ENCODE measurements around the gene CILP2.
A peak's percentile ranks its signal among the peaks of the same experiment; 100 is the strongest.

Gene CILP2, protein sequence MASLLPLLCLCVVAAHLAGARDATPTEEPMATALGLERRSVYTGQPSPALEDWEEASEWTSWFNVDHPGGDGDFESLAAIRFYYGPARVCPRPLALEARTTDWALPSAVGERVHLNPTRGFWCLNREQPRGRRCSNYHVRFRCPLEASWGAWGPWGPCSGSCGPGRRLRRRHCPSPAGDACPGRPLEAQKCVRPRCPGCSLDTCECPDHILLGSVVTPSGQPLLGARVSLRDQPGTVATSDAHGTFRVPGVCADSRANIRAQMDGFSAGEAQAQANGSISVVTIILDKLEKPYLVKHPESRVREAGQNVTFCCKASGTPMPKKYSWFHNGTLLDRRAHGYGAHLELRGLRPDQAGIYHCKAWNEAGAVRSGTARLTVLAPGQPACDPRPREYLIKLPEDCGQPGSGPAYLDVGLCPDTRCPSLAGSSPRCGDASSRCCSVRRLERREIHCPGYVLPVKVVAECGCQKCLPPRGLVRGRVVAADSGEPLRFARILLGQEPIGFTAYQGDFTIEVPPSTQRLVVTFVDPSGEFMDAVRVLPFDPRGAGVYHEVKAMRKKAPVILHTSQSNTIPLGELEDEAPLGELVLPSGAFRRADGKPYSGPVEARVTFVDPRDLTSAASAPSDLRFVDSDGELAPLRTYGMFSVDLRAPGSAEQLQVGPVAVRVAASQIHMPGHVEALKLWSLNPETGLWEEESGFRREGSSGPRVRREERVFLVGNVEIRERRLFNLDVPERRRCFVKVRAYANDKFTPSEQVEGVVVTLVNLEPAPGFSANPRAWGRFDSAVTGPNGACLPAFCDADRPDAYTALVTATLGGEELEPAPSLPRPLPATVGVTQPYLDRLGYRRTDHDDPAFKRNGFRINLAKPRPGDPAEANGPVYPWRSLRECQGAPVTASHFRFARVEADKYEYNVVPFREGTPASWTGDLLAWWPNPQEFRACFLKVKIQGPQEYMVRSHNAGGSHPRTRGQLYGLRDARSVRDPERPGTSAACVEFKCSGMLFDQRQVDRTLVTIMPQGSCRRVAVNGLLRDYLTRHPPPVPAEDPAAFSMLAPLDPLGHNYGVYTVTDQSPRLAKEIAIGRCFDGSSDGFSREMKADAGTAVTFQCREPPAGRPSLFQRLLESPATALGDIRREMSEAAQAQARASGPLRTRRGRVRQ

DNA sequence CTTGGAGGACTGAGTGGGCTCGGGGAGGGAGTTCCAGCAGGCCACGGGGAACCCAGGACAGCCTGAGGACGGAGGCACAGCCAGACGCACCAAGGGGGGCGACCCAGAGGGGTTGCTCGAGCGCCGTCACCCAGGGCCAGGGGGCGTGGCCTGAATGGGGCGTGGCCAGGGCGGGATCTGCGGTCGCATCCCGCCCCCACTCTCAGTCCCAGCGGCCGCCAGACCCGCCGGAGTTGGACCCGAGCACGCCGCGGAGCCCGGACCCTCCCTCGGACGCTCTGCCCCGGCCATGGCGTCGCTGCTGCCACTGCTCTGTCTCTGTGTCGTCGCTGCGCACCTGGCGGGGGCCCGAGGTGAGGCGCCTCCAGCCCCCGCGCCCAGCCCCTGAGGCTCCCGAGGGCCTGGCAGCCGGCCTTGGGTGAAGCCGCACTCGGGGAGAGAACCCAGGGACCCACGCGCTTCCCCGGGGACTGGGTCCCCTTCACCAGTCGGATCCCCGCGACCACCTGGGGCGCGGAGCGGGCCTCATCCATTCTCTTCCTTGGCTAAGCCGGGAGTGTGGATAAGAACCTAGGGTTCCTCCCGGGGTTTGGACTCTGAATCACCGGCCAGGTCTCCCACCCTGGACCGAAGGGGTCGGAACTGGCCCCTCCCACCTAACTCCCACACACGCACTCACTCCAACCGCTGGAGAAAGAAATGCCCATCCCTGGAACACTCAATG lies at the start of gene CILP2:
CILP2 (plus strand) TSS at position 205 of the 724 bp plus-strand sequence; CDS start at position 290, 85 bp downstream.
- Histone ChIP-seq H3K4me3 (peak within 1 kb of the TSS; percentile 56), H3K4me2 (peak within 1 kb of the TSS; percentile 54), H3K27me3 (peaks cover 35% of the 10 kb centered on the region), H3K9ac (no peak within 1 kb of the TSS), H4K20me1 (no peaks in the 10 kb centered on the region), H3K4me1 (peaks cover 32% of the 10 kb centered on the region), H3K36me3 (peaks cover 14% of the 10 kb centered on the region; the same call in 1 of the 2 replicates), H3K9me3 (no peaks in the 10 kb centered on the region), H3K27ac (no peak within 1 kb of the TSS)
- no peak for TF ChIP-seq Cebpa-rat (IDR thresholded peaks at IDR 0.05)

- no peaks in the 10 kb centered on the region for H3K9me3 ChIP-seq
- H3K36me3 ChIP-seq, result peaks cover 56% of the 10 kb centered on the region
- peak overlapping the region; percentile 79 for H3K27ac ChIP-seq
- peaks cover 97% of the 10 kb centered on the region for H4K20me1 ChIP-seq
- H3K4me2 ChIP-seq, result peak overlapping the region; percentile 82
- peaks cover 66% of the 10 kb centered on the region for H3K4me1 ChIP-seq
- H3K27me3 ChIP-seq, result no peaks in the 10 kb centered on the region
- H3K4me3 ChIP-seq, result 0 out of 2 replicates have a peak overlapping the region, but pooled peaks have one; percentile 9
- H3K9ac ChIP-seq, result peak overlapping the region; percentile 62
- TF ChIP-seq Cebpa-rat (IDR thresholded peaks at IDR 0.05), result no peak
Observed at GRCh38 chr19:19488875-19489690, 49.0 kb upstream of the CILP2 start.

- Histone ChIP-seq H3K27me3 (no peaks in the 10 kb centered on the region), H3K4me2 (peak overlapping the region; percentile 82), H3K9me3 (no peaks in the 10 kb centered on the region), H4K20me1 (peaks cover 97% of the 10 kb centered on the region), H3K4me1 (peaks cover 66% of the 10 kb centered on the region), H3K36me3 (peaks cover 63% of the 10 kb centered on the region), H3K9ac (peak overlapping the region; percentile 62), H3K4me3 (no peak overlapping the region), H3K27ac (peak overlapping the region; percentile 79)
- no peak for TF ChIP-seq Cebpa-rat (IDR thresholded peaks at IDR 0.05)
Observed at GRCh38 chr19:19489804-19490204, 48.3 kb upstream of the CILP2 start.

DNA sequence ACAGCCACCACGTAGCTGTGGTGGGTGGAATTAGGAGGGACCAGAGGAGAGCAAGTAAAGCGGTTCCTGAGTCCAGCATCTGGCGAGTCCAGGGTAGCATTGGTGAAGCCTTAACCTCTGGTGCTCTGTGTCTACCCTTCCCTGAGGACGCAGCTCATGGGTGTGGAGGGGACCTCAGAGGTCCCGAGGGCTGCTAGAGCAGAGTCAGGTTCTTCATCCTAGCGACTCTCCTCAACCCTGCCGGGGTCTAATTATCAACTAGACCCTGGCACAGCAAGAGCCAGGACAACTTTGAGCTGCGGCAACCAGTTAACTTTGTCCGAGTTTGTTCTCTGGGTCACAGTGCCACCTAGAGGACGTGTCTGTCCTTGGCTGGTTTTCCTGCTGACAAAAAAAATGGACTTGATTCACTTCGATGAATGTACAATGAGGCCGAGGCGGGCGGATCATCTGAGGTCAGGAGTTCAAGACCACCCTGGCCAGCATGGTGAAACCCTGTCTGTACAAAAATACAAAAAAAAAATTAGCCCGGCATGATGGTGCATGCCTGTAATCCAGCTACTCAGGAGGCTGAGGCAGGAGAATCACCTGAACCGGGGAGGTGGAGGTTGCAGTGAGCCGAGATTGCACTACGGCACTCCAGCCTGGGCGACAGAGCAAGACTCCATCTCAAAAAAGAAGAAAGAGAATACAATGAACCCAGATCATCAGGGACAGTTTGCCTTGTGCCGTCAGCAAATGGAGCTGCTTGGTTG lies 47.7 kb upstream of the CILP2 start:
- Histone ChIP-seq H3K27me3 (no peaks in the 10 kb centered on the region), H4K20me1 (peaks cover 96% of the 10 kb centered on the region), H3K4me2 (peak overlapping the region; percentile 82), H3K9me3 (no peaks in the 10 kb centered on the region), H3K27ac (peak overlapping the region; percentile 79; the same call in 1 of the 2 replicates), H3K4me3 (no peak overlapping the region), H3K36me3 (peaks cover 69% of the 10 kb centered on the region), H3K4me1 (peaks cover 66% of the 10 kb centered on the region), H3K9ac (peak overlapping the region; percentile 62; the same call in 1 of the 2 replicates)
- TF ChIP-seq Cebpa-rat (IDR thresholded peaks at IDR 0.05), result no peak

- peaks cover 96% of the 10 kb centered on the region for H4K20me1 ChIP-seq
Observed at GRCh38 chr19:19491321-19492025, 46.6 kb upstream of the CILP2 start.

DNA sequence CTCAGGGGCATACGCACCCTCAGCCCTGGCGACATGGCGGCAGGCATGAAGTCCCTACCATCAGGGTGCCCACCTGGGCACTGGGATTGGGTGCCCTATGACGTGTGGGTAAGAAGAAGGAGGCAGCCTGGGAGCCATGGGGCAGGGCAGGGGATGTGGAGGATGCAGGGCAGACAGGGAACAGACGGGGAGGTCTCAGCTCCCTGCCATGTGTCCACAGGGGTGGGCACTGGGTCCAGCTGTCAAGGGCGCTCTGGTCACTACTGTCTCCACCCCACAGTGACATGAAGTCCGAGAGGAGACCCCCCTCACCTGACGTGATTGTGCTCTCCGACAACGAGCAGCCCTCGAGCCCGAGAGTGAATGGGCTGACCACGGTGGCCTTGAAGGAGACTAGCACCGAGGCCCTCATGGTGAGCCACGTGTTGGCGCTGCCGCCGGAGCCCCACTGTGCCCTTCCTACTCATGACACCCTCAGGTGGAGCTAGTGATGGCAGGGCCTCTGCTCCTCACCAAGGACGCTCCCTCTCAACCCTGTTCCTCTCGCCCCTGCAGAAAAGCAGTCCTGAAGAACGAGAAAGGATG lies 45.9 kb upstream of the CILP2 start:
- H3K4me2 ChIP-seq, result no peak overlapping the region
- no peak overlapping the region; the same call in 1 of the 2 replicates for H3K27ac ChIP-seq
- H3K4me1 ChIP-seq, result peaks cover 51% of the 10 kb centered on the region
- TF ChIP-seq Cebpa-rat (IDR thresholded peaks at IDR 0.05), result no peak
- H3K9ac ChIP-seq, result no peak overlapping the region
- peaks cover 96% of the 10 kb centered on the region for H4K20me1 ChIP-seq
- H3K9me3 ChIP-seq, result no peaks in the 10 kb centered on the region
- H3K4me3 ChIP-seq, result no peak overlapping the region
- H3K36me3 ChIP-seq, result peaks cover 72% of the 10 kb centered on the region
- H3K27me3 ChIP-seq, result no peaks in the 10 kb centered on the region

More at GRCh38 chr19:19491321-19492025, 46.6 kb upstream of the CILP2 start:
- no peak for TF ChIP-seq Cebpa-rat (IDR thresholded peaks at IDR 0.05)
- H3K9me3 ChIP-seq, result no peaks in the 10 kb centered on the region
- H3K36me3 ChIP-seq, result peaks cover 72% of the 10 kb centered on the region
- no peak overlapping the region for H3K9ac ChIP-seq
- no peak overlapping the region for H3K4me2 ChIP-seq
- no peak overlapping the region for H3K4me3 ChIP-seq
- no peaks in the 10 kb centered on the region for H3K27me3 ChIP-seq
- no peak overlapping the region for H3K27ac ChIP-seq
- peaks cover 57% of the 10 kb centered on the region for H3K4me1 ChIP-seq

DNA sequence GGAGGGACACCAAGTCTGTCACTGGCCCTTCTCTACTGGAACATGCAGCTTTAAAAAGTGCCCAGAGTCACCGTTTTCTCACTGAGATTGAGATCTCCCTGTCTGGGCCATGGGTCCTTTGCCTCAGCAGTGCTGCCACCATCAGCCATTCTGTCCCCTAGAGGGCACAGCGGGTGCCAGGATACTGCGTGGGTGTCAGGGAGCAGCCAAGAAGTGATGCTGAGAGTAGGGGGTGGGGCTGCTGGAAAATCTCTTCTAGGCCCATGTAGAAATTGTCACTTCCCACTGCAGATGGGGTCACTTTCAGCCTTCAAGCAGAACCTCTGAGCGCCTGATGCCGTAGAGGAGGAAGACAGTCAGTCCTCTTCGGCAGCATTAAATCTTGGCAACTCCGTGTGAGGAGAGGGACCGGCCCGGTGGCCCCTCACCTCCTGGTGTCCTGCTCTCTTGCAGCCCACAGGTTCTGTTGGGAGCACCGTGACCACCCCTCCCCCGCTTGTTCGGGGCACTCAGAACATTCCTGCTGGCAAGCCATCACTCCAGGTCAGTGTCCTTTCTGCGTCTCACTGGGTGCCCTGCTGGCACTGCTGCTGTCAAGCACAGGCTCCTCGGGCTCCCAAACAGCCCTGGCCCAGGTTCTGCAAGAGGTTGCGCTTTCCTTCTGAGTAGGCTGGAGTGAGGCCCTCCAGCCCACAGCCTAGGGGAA lies 44.1 kb upstream of the CILP2 start:
- no peak for TF ChIP-seq Cebpa-rat (IDR thresholded peaks at IDR 0.05)
- Histone ChIP-seq H3K27me3 (no peaks in the 10 kb centered on the region), H3K9ac (no peak overlapping the region), H3K36me3 (peaks cover 84% of the 10 kb centered on the region), H3K27ac (peak overlapping the region; percentile 44), H3K4me1 (peaks cover 32% of the 10 kb centered on the region), H4K20me1 (peaks cover 97% of the 10 kb centered on the region), H3K4me2 (no peak overlapping the region), H3K9me3 (no peaks in the 10 kb centered on the region), H3K4me3 (no peak overlapping the region)
